GM08714 (cell line): Measurements from ENCODE around the gene ZNF787.

Experiments used
- H3K4me3 ChIP-seq: fragments of 200-500 bp; sonication (Bioruptor generic); 2 replicates; pipeline ENCODE4 v1.5.1; 2014; ENCODE audit warnings: mild to moderate bottlenecking, low read length, inconsistent platforms
- ZNF274 ChIP-seq: IDR thresholded peaks from 2 replicates; pipeline ENCODE4 v1.6.1; 2012; ENCODE audit warnings: mild to moderate bottlenecking, low read depth, low read length

Gene ZNF787

DNA sequence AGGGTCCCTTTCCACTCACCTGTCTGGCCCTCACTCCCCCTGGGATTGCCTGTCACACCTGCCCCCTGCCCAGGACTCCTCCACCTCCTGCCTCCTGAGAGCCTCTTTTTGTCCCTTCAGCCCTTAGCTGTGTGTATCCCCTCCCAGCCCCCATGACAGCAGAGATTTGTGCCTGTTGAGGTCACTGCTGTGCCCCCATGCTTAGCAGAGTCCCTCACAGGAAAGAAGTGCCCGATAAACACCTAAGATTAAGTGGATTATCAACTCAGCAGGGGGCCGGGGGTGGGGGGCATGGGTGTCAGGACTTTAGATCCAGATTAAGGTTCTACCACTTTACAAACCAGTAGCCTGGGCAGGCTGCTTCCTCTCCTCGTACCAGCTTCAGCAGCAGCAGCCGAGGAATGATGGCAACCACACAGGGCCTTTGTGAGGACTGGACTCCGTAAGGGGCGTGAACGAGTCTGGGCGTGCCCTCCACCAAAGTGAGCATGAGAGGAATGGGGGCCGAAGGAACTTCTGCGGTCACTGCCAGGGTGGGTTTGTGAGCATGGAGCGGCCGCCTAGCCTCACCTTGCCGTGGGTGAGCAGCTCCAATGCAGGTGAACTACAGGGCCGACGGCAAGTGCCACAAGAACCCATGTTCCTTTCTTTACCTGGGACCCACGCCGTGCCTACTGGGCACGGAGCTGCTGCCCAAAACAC, 36.1 kb downstream of the ZNF787 start:
- no peak overlapping the region for H3K4me3 ChIP-seq
- TF ChIP-seq ZNF274, result no peak

DNA sequence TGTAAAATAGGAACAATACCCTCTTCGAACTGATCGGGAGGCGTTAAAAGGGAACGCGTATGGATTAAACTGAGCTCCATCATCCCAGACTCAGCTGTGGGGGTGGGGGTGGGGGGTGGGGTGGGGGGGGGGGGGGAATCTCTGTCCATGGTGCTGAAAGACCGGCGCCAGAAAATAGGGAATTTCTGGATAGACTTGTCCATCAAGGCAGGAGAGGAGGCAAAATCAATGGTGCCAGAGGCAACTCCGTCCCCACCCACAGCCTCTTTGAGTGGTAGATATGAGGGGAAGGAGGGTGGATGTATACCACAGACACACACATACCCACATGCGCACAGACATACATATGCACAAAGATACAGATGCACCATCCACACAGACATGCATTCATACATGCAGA, 37.4 kb downstream of the ZNF787 start:
- no peak overlapping the region for H3K4me3 ChIP-seq
- TF ChIP-seq ZNF274, result no peak

DNA sequence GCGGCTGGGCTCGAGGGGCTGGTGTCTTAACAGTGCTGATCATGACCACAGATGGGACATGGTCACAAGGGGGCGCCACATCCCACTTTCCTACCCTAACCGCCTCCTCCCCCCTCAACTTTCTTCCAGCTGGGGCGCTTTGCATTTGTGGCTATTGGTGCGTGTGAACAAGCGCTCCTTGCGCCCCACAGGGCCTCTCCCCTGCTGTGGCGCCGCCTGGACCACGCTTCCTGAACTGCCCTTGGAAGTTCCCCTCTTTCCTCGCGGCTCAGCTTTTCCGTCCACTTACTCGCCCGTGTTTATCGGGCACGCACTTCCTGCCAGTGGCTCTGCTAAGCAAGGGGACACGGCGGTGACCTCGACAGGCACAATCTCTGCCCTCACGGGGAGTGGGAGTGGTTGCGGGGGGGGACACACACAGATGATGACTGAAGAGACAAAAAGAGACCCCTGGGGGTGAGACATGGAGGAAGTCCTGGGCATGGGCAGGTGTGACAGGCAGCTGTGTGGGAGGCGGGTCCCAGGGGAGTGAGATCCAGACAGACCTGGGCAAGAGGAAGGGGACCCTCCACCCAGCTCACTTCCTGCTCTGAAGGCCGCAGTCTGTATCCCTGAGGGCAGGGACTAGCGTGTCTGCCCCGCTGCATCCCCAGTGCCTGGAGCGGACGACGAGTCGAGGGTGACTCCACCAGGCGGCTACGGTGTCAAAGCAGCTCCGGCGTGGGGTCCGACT, 40.3 kb downstream of the ZNF787 start:
- H3K4me3 ChIP-seq, result peak overlapping the region; percentile 34; the same call in 1 of the 2 replicates
- TF ChIP-seq ZNF274, result no peak

DNA sequence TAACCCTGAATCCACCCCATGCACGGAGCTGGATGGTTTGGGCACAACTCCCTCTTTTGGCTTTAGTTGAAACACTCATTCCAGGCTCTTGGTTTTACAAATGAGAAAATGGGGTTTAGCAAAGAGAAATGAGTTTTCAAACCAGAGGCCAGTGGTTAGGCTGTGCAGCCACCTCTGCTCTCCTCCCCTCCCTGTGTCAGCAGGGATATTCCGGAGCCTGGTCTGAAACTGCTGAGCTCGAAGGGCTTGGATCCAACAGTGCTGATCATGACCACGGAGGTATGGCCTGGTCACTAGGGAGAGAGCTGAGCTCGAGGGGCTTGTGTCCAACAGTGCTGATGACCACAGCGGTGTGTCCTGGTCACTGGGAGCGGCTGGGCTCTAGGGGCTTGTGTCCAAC, 41.5 kb downstream of the ZNF787 start:
- no peak for TF ChIP-seq ZNF274
- no peak overlapping the region for H3K4me3 ChIP-seq

DNA sequence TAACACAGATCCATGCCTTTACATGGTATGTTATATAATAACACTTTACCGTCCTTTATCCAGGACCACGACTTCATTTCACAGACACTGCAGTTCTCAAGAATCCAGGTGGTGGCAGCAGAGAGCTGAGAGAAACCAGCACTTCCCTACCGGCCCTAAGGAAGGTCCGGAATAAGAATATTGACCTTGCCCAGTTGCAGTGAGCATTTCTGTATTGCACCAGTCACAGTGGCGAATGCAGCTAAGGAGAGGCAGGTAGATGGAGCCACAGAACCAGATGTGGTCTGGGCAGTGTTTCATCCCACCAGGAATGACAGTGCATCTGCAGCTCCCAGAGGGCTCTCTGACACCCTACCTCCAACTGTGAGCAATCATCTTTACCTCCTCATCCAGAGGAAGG, 44.6 kb downstream of the ZNF787 start:
- TF ChIP-seq ZNF274, result no peak

DNA sequence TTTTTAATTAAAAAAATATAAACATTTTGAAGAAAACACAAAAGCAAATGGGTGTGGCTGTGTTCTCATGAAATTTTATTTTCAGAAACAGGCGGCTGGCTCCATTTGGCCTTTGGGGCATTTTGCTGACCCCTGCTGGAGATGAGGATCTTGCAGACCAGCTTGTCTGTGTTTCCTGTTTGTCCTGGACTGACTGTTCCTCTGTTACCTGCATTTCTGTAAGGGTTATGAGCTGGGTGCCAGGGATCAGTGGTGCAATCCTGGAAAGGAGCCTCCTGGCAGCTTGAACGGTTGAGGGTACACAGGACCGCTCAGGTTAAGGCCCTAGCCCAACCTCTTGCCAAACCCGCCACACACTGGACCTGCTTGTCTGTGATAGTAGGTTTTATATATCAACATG, 49.9 kb downstream of the ZNF787 start:
- no peak for TF ChIP-seq ZNF274
- no peak overlapping the region for H3K4me3 ChIP-seq

More for the DNA sequence above, 44.6 kb downstream of the ZNF787 start:
- no peak overlapping the region for H3K4me3 ChIP-seq

DNA sequence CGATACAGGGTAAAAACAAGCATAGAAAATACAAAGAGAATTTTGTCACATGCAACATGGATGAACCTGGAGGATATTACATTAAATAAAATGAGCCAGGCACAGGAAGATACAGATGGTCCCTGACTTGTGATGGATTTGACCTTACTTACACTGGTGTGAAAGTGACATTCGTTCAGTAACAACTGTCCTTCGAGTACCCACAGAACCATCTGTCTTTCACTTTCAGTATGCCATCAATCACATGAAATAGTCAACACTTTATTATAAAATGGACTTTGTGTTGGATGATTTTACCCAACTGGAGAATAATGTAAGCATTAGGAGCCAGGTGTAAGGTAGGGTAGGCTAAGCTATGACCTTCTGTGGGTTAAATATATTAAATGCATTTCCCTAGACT, 51.5 kb downstream of the ZNF787 start:
- no peak for TF ChIP-seq ZNF274
- H3K4me3 ChIP-seq, result no peak overlapping the region

DNA sequence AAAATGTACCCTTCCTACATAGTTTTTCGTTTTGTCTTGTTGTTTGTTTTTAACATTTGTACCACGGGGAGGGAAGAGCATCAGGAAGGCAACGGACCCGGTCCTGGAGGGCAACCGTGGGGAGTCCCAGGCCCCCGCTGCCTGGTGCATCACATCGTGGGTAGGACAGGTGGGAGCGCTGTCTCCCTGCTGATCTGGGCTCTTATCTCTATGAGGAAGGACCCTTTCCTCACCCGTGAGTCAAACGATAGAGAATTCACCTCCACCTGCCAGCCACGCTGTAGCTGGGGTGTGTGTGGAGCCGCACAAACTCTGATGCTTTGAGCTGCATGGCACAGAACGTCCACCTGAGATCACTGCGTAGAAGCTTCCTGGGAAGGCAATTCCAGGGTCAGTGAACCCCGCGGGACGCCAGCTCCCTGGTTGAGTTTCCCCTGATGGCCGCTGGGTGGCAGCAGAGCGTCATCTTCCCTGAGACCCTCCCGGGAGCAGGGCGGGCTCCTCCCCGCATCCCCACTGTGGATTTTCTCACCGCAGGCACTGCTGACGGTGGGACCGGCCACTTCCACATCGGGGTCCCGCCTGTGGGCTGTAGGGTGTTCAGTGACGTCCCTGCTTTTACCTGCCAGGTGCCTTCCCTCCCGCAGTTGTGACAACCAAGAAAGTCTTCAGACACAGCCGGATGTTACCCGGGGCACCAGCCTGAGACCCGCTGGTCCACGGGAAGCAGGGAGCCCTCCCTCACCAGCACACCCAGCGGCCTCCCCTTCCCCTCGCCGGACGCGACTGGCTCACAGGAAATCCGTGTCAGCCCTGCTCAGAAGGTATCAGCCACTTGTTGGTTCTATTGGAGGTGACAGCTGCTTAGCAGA, 54.7 kb downstream of the ZNF787 start:
- peak overlapping the region; percentile 3; the same call in 1 of the 2 replicates for H3K4me3 ChIP-seq
- no peak for TF ChIP-seq ZNF274

DNA sequence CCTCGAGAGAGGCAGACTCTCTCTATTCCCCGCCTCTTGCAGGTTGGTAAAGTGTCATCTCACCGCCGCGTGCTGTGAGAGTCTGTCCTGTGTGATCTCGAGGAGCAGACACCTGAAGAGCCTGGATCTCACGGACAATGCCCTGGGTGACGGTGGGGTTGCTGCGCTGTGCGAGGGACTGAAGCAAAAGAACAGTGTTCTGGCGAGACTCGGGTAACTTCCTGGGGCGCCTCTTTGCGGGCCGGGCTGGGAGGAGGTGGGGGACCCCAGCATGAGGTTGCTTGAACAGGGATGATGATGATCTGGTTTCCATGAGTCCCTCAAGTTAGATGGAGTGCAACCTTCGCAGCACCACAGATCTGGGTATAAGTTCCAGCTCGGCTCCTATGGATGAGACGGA, 67.5 kb downstream of the ZNF787 start:
- H3K4me3 ChIP-seq, result no peak overlapping the region
- TF ChIP-seq ZNF274, result no peak
